ENCODE data around the gene MX2. TPM values are rescaled to one million over a fixed set of nuclear protein-coding genes. Genes with fewer than 3 reads are reported as not detected.

The MX2 gene
- total and polyA plus RNA-seq, 2 of the 8 experiments (the other 6 are each of a cell fraction or from before 2014, with no cell fraction given) = 3.1 to 8.9 TPM

- Histone ChIP-seq H3K56ac (replicated peaks; ENCODE audit: insufficient read length, low read depth, low read length) (no peak overlapping the region), H3K27me3 (replicated peaks in 1 of 4; ENCODE audit: control insufficient read depth in 3 of 4, extremely low read depth in 1 of 4, insufficient read depth in 3 of 4, low read length in 3 of 4) (no peaks in the 10 kb centered on the region), H2BK20ac (ENCODE audit: low read length) (no peak overlapping the region), H2BK15ac (ENCODE audit: low read length) (no peak overlapping the region), H3K4me2 (ENCODE audit: insufficient read depth in 1 of 2, low read depth in 2 of 2, low read length in 2 of 2) (no peak overlapping the region), H3K79me1 (ENCODE audit: low read depth, low read length) (no peaks in the 10 kb centered on the region), H3K18ac (ENCODE audit: extremely low read depth, low read length) (no peak overlapping the region), H3K9me3 (ENCODE audit: insufficient read depth in 2 of 2, low read depth in 1 of 2, low read length in 1 of 2) (no peaks in the 10 kb centered on the region), H2BK120ac (replicated peaks; ENCODE audit: low read depth, low read length) (no peak overlapping the region), H2BK5ac (ENCODE audit: low read depth, low read length) (no peak overlapping the region), H3K23ac (ENCODE audit: insufficient read length) (no peak overlapping the region), H2AFZ (ENCODE audit: low read length) (no peak overlapping the region), H3K4ac (replicated peaks; ENCODE audit: insufficient read length, low read depth, low read length) (no peak overlapping the region), H4K5ac (ENCODE audit: insufficient read length, low read depth, low read length) (no peak overlapping the region), H3K27ac (ENCODE audit: low read depth, low read length) (no peak overlapping the region), H4K20me1 (replicated peaks in 1 of 2; ENCODE audit: control insufficient read depth in 1 of 2, insufficient read depth in 2 of 2, low read length in 2 of 2) (no peaks in the 10 kb centered on the region), H3K79me2 (ENCODE audit: control insufficient read depth in 1 of 2, insufficient read depth in 2 of 2, low read length in 2 of 2) (no peaks in the 10 kb centered on the region), H3K4me3 (ENCODE audit: extremely low read depth in 1 of 4, insufficient read depth in 2 of 4, low read depth in 3 of 4, low read length in 4 of 4) (no peak overlapping the region), H3K14ac (ENCODE audit: insufficient read length) (no peak overlapping the region), H3K4me1 (replicated peaks in 1 of 4; ENCODE audit: control insufficient read depth in 3 of 4, insufficient read depth in 4 of 4, low read length in 3 of 4) (no peaks in the 10 kb centered on the region), H2BK12ac (ENCODE audit: low read depth, low read length) (no peak overlapping the region), H2AK5ac (ENCODE audit: low read depth, low read length) (no peak overlapping the region), H4K8ac (ENCODE audit: extremely low read depth, insufficient read depth, low read length) (no peak overlapping the region), H4K91ac (replicated peaks; ENCODE audit: insufficient read length, low read length) (no peak overlapping the region), H3K36me3 (ENCODE audit: control insufficient read depth in 2 of 4, insufficient read depth in 4 of 4, low read length in 3 of 4) (no peaks in the 10 kb centered on the region), H3K23me2 (ENCODE audit: low read depth, low read length) (no peaks in the 10 kb centered on the region), H3K9ac (replicated peaks in 1 of 4; ENCODE audit: extremely low read depth in 1 of 4, low read depth in 3 of 4, low read length in 3 of 4) (no peak overlapping the region)
- CTCF ChIA-PET (ENCODE audit: partially characterized antibody) = no interaction called here
- no peak for DNase-seq (ENCODE audit: low read depth in 1 of 2, low spot score in 2 of 2)
- 95% methylated on average over 7 of the region's 7 CpGs; no CpG with 5 or more reads in 1 of the 2 experiments for WGBS, 2 experiments (ENCODE audit: extremely low coverage in 1 of 2, insufficient coverage in 1 of 2, insufficient read length in 1 of 2, insufficient replicate concordance in 2 of 2, low coverage in 1 of 2, low lambda C conversion rate in 2 of 2, missing lambda C conversion rate in 1 of 2)
- POLR2A ChIA-PET (ENCODE audit: partially characterized antibody) = no interaction called here
- no peak for FAIRE-seq
- TF ChIP-seq RNF2 (IDR thresholded peaks at IDR 0.05; ENCODE audit: borderline replicate concordance, low read depth, low read length, missing control alignments, poor library complexity, severe bottlenecking) (no peak), TAF1 (IDR thresholded peaks at IDR 0.05; ENCODE audit: low read depth, low read length) (no peak), SP1 (IDR thresholded peaks at IDR 0.05; ENCODE audit: low read depth, low read length) (no peak), ASH2L (IDR thresholded peaks at IDR 0.05; ENCODE audit: low read length) (no peak), CEBPB (IDR thresholded peaks at IDR 0.05; ENCODE audit: low read depth, low read length) (no peak), SIRT6 (IDR thresholded peaks at IDR 0.05; ENCODE audit: low read length) (no peak), SAP30 (IDR thresholded peaks at IDR 0.05; ENCODE audit: insufficient read depth, insufficient replicate concordance, low read length) (no peak), PHF8 (conservative IDR thresholded peaks at IDR 0.05; ENCODE audit: low read depth, low read length) (no peak), CHD2 (IDR thresholded peaks at IDR 0.05; ENCODE audit: low read length) (no peak), SIX5 (IDR thresholded peaks at IDR 0.05; ENCODE audit: low read depth, low read length) (no peak), ZNF274 (IDR thresholded peaks at IDR 0.05; ENCODE audit: borderline replicate concordance, extremely low read depth, low read length) (no peak), NRF1 (IDR thresholded peaks at IDR 0.05; ENCODE audit: low read depth, low read length) (no peak)
Observed at GRCh38 chr21:41399246-41399800, 37.5 kb downstream of the MX2 start.
